Fibroblast of skin of scalp (primary cell): Measurements from ENCODE around the gene PKD1L1.

ENCODE experiments used
- DNase-seq: peaks from one replicate; pipeline ENCODE4 v3.0.0-alpha.2; 2013

PKD1L1 gene

DNA sequence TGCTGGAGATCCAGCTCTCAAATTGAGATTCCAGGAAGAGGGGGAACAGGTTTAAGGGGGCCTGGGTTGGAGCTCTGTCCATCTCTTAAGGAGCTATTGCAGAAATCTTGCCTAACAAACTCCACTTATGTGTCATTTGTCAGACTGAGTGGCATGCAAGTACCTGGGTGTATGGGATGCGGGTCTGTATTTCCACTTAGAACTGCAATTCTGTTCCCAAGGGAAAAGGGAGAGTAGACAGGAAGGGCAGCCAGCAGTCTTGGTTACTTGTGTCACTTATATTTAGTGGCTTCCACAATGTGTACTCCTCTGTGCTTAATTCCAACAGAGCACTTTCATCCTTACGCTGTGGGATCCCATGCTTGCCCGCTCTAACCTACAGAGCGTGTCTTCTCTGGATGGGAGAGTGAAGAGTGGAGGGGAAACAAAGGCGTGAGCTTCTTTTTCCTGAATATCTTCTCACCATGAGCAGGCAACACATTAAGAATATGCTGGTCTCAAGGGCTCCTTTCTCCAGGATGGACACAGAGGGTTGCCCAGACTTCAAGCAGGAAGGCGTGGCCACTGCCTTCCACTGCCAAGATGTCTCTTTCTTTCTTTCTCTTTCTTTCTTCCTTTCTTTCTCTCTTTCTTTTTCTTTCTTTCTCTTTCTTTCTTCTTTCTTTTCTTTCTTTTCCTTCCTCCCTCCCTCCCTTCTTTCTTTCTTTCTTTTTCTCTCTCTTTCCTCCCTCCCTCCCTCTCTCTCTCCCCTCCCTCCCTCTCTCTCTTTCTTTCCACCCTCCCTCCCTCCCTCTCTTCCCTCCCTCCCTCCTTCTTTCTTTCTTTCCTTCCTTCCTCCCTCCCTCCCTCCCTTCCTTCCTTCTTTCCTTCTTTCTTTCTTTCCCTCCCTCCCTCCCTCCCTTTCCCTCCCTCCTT lies 212.6 kb downstream of the PKD1L1 start:
- DNase-seq, result no peak

DNA sequence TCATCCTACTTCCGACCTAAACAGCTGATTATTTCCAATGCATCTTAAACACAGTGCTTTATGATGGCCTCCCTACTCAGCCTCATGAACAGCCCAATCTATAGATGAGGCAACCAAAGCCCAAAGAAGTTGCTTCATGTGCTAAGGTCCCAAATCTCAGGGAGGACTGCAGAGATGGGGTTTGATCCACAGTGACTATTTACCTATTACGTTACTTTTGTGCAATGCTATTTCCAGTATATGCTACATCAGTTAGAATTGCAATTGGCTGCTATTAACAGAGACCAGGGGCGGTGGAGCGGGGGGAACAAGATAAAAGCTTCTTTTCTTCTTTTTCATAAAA lies 213.3 kb downstream of the PKD1L1 start:
- DNase-seq, result no peak

DNA sequence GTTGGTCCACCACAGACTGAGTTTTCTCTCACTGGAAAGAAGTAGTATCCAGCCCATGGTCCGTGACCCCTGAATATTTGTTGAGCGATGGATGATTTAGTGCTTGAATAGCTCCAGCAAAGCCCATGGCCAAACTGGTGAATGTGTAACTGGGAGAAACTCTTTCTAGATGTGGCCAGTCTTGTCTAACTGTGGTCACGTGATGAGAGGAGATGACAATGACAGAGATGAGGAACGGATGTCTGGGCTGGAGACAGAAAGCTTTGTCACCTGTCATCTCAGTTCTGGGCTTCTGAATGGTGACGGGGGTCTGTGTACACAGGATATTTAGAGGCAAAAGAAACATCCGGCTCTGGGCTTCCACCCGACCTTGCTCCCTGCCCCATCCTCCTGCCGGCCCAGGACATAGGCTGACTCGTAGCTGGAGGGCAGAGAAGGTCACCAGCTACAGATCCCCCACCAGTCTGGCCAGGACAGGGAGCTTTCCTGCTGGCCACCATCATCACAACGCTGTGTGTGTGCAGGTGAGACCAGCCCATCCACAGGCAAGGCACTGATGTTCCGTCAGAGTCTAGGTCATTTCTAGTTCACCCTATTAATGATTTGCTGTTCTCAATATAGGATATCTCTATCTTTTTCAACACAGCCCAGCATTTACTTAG lies 213.8 kb downstream of the PKD1L1 start:
- no peak for DNase-seq

DNA sequence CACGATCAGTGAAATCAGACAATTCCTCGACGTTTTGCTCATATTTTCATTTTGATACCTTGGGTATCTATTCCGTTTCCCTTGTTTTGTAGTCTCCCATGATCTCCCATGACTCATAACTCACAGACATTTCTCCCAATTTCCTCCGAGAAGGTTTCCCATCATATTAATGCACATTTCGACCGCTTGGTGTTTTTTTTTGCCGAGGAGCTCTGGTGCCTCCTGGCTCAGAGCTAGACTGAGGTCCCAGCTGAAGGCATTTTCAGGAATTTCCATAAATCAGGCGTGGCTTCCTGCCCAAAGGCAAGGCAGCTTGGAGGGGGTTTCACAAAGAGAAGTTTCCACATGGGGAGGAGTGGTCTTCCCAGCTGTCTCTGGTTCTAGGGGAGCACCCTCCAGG lies 218.1 kb downstream of the PKD1L1 start:
- DNase-seq, result peak; percentile 42

GRCh38 chr7:47726047-47726726 lies 222.1 kb downstream of the PKD1L1 start:
- DNase-seq, result no peak

DNA sequence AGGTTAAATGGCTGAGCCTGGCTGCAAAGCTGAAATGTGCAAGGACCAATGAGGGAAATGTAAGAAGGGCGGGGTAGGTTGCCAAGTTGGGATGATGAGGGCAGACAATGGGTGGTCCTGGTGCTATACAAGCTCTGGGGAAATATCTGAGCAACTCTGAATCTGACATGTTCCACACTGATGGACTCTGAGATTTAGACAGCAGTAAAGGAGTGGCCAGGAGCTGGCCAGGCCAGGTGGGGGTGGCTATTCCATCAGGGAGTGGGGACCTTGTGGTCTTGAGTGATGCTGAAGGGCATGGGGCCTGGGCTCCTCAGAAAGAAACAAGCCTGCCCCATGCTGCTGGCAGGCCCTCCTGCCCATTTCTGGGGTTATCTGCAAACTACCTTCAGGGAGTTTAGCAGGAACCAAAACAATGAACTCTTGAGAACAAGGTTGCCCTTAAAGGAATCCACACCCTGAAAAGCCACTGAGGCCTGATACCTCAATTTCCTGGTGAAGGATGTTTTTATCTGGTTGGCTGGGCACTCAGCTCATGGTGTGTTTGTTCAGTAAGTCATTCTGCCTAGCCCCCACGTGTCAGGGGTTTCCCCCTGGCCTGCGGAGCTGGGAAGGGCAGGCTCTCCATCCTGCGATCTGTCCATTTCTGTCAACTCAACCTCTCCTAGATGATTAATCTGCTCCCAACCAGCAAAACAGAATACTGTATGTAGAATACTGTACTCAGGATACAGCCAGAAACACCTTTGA lies 223.1 kb downstream of the PKD1L1 start:
- no peak for DNase-seq
